ENCODE data around the gene MRPL1. TPM values are rescaled to one million over a fixed set of nuclear protein-coding genes. Genes with fewer than 3 reads are reported as not detected.
"Not testable (repeated sequence)": the region's sequence is repeated elsewhere in the genome, so short reads cannot be mapped to it uniquely, and the experiment has no call there.

MRPL1 gene
- total RNA-seq, 1 donor from 2014 or later, result 40.9 TPM

DNA sequence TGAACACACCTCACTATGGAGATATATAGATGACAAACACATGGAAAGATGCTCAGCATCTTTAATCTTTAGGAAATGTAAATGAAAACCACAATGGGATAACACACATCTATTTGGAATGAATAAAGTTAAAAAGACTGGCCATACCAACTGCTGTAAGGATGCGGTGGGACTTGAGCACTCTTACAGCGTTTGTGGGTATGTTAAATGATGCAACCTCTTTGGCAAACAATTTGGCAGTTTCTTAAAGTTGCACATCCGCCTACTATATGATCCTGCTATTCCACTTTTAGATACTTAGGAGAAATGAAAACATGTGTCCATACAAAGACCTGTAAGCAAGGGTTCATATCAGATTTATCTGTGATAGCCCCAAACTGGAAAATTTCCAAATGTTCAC is 50.7 kb downstream of the MRPL1 start:
- DNase-seq, result no peak

GRCh38 chr4:77917075-77917474 is 54.4 kb downstream of the MRPL1 start:
- no peak for DNase-seq

- DNase-seq, result no peak
Observed at GRCh38 chr4:77917601-77918000, 55.0 kb downstream of the MRPL1 start.

DNA sequence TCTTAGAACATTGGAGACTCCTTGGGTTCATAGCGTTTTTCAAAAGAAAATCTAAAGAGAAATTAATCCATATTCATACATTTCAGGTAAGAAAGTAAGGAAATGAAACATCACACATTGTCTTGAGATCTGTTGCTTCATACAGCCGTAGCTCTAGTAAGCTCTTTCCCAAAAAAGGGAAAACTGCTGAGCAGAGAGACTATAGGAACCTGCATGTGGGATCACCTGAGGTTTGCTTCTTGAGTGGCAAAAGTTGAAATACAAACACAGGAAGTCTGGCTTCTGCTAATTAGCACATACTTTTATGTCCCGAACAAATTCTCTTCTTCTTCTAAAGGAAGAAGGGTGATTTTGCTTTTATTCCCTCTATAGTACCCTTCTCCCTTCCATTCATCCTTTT is 57.7 kb downstream of the MRPL1 start:
- DNase-seq, result no peak

DNA sequence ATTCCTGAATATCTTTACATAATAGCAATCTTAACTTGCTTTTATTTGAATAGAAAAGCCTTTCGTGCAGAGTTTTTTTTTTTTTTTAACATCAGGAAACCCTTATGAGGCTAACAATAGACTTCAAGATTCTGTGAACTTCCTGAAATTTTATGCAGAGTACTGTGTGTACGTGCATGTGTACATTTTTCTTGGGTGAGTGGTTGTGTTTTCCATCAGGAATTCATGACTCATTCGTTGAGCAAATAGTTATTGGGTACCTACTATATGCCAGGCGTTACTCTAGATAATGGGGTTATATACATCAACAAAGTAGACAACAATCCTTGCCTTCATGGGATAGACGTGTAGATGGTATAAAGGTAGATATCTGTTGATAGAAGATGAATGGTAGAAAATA is 59.1 kb downstream of the MRPL1 start:
- DNase-seq, result no peak

DNA sequence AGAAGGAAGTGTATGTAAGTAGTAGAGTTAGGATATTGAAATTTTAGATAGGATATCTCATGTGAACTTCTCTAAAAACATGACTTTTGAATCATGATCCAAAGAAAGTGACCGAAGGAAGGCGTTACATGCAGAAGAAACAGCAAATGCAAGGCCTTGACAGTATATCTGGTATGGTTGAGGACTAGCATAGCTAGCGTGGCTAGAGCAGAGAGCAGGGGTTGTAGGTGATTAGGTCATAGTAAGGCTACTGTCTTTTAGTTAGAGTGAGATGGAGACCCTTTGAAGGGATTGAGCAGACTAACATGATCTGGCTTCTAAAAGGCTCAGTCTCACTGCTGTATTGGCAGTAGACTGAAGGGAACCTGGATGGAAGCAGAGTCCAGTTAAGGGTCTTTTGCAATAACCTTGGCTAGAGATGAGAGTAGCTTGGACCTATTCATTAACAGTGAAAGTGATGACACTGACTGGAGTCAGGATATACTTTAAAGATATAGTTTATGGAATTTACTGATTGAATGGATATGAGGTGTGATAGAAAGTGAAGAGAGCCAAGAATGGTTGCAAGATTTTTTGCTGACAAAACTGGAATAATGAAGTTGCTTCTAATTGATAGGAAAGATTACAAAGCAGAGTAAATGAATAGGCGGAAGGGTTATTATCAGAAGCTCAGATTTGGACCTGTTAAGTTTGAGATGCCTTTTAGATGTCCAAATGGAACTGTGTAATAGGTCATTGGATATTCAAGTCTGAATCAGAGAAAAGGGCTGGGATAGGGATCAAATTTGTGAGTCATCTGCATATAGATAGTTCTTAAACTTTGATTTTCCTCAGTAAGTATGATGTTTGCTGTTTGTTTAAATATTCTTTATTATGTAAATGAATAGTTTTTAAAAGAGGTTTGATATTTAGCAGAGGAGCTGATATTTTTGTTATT is 59.8 kb downstream of the MRPL1 start:
- DNase-seq, result no peak

GRCh38 chr4:77927991-77928925 is 65.6 kb downstream of the MRPL1 start:
- DNase-seq, result no peak

- no peak for DNase-seq
Observed at GRCh38 chr4:77930154-77930639, 67.6 kb downstream of the MRPL1 start.

GRCh38 chr4:77930876-77931275 is 68.2 kb downstream of the MRPL1 start:
- DNase-seq, result no peak

DNA sequence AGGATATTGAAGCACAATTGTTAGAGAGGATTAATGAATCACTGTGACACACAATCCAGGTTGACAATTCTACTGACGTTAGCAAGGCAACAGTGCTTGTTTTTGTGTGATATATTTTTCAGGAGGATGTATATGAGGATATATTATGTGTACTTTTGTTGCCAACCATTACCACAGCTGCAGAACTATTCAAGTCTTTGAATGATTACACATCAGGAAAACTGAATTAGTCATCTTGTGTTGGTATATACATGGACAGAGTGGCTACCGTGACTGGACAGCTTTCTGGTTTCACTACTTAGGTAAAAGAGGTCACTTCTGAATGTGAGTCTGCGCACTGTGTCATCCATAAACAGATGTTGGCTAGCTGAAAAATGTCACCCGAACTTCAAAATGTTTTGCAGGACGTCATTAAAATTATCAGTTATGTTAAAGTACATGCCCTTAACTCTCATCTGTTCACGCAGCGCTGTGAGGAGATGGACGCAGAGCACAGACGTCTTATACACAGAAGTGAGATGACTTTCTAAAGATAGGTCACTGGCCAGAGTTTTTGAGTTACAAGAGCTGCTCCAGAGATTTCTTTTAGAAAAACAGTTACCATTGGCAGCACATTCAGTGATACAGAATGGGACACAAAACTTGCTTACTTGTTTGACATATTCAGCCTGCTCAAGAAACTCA is 69.0 kb downstream of the MRPL1 start:
- DNase-seq, result no peak

GRCh38 chr4:77938560-77938959 is 75.9 kb downstream of the MRPL1 start:
- DNase-seq, result no peak

DNA sequence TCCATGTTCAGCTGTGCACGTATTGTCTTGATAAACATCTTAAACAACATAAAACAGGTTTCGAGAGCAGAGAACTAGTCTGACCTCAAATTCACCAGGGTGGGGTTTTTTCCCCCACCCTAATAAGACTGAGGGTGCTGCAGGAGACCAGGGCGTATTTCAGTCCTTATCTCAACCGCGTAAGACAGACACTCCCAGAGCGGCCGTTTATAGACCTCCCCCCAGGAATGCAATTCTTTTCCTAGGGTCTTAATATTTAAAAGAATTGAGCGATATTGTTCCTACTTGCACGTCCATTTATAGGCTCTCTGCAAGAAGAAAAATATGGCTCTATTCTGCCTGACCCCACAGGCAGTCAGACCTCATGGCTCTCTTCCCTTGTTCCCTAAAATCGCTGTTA is 83.3 kb downstream of the MRPL1 start:
- DNase-seq, result not testable (repeated sequence)

DNA sequence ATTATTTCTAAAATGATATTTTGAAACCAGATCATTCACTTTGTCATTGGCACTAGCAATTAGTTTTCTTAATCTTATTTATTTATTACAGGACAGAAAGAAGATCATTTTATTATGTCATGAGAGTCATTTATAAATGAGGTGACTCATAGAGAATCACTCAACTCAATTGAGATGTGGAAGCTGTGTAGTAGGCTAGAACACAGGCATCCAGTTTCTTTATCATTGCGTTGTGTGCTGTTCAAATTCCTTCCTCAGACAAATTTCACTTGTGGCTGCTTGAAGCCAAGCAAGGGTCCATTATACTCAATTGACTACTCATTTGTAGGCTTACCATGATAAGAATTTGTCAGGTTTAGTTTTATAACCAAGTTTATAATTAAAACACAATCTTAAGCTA is 87.6 kb downstream of the MRPL1 start:
- no peak for DNase-seq

GRCh38 chr4:77952457-77952856 is 89.8 kb downstream of the MRPL1 start:
- DNase-seq, result no peak

DNA sequence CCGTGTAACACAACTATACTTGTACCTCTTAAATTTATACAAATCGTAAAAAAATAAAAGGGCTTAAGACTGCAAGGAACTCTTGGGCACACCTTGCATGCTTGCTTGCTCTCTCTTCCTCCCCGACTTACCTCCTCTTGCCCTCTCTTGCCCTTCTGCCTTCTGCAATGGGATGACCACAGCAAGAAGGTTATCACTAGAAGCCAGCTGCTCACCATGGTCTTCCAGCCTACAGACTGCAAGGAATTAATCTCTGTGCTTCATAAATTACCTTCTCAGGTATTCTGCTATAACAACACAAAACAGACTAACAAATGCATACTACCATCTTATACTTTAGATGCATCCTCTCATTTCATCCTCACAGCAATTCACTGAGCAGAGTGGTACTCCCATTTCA is 92.1 kb downstream of the MRPL1 start:
- no peak for DNase-seq

DNA sequence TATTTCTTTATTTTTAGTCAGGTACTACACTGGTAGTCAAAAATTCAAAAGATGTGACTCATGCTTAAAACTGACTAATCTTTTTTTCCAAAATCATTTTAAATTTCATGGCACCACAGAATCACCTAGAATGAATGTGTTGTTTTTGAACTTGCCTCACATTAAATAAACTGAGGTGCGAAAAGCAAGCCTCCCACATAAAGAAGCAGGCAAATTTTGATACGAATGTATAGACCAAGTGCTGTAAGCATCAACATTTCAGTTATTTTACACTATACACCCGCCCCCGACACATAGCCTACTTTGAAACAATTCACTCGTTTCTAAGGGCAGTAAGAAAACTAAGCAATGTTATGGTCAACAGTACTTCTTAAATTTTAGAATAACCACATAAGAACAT is 94.3 kb downstream of the MRPL1 start:
- DNase-seq, result no peak

- no peak for DNase-seq
Observed at GRCh38 chr4:77958897-77959296, 96.3 kb downstream of the MRPL1 start.

DNA sequence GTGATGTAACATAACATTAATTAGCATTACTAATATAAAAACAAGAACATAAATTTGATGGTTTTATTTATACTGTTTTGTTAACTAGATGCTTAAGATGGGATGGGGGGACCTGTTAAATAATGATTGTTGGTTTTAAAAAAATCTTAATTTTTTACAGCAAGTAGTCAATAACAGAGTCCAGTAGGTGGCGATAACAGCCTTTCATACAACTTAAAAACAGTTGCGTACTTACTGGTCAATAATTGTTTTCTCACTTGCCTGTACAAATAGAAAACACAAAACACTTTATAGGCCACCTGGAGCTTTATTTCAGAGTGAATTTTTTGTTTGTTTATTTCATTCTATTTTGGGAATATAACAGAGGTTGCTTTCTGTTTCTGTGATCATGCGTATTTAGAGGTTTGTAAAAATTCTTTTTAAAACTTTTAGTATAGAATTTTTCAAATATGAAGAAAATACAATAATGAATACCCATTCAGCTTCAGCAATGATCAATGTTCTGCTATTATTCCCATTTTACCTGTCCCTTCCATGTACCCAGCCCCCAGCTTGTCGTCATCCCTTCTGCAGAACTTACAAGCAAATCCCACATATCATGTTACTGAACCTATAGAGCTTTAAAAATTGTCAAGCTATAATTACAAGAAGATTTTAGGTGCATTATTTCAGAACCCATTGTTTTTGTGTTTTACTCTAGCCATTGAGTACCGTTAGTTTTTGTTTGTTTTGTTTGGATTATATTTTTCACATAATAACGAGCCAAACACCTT is 97.1 kb downstream of the MRPL1 start:
- no peak for DNase-seq

DNA sequence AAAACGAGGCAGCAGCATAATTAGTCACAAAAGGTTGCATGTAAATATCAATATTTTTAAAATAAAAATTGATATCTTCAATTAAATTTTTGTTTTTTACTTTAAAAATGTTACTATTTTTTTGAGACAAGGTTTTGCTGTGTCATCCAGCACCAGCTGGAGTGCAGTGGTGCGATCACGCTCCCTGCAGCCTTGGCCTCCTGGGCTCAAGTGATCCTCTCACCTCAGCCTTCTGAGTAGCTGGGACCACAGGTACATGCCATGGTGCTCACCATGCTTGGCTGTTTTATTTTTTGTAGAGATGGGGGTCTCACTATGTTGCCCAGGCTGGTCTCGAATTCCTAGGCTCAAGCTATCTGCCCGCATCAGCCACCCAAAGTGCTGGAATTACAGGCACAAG is 97.7 kb downstream of the MRPL1 start:
- DNase-seq, result no peak

GRCh38 chr4:77963004-77963403 is 100.4 kb downstream of the MRPL1 start:
- no peak for DNase-seq

DNA sequence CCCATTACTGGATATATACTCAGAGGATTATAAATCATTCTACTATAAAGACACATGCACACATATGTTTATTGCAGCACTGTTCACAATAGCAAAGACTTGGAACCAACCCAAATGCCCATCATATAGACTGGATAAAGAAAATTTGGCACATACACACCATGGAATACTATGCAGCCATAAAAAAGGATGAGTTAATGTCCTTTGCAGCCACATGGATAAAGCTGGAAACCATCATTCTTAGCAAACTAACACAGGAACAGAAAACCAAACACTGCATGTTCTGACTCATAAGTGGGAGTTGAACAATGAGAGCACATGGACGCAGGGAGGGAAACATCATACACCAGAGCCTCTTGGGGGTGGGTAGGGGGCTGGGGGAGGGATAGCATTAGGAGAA is 111.0 kb downstream of the MRPL1 start:
- not testable (repeated sequence) for DNase-seq

All from occipital lobe (tissue), 2 donors.